Mesothelial cell of epicardium (in vitro differentiated cells): Measurements from ENCODE around the gene SDHAF2. TPM values are rescaled to one million over a fixed set of nuclear protein-coding genes. Genes with fewer than 3 reads are reported as not detected.
A peak's percentile ranks its signal among the peaks of the same experiment; 100 is the strongest.
"Not testable (repeated sequence)": the region's sequence is repeated elsewhere in the genome, so short reads cannot be mapped to it uniquely, and the experiment has no call there.

Experiments
- DNase-seq, 2 experiments: peaks; one replicate each; pipeline ENCODE4 v3.0.0; 2021; ENCODE audit warnings: low spot score in 2 of 2; ENCODE audit not compliant: unreplicated experiment in 2 of 2
- H3K27ac Mint-ChIP-seq: 2 replicates; pipeline ENCODE4 v1.8.0; 2021; ENCODE audit warnings: mixed read lengths
- H3K27me3 Mint-ChIP-seq: 2 replicates; pipeline ENCODE4 v1.8.0; 2021; ENCODE audit warnings: low read depth, mixed read lengths
- H3K36me3 Mint-ChIP-seq: 2 replicates; pipeline ENCODE4 v1.8.0; 2021; ENCODE audit warnings: mixed read lengths
- H3K4me1 Mint-ChIP-seq: 2 replicates; pipeline ENCODE4 v1.8.0; 2021; ENCODE audit warnings: mixed read lengths
- H3K4me3 Mint-ChIP-seq: 2 replicates; pipeline ENCODE4 v1.8.0; 2021; ENCODE audit warnings: mild to moderate bottlenecking, moderate library complexity, mixed read lengths
- H3K9me3 Mint-ChIP-seq: 2 replicates; pipeline ENCODE4 v1.8.0; 2021; ENCODE audit warnings: mixed read lengths
- total RNA-seq: library from RNA; stranded (reverse); gene quantifications from 3 replicates; pipeline ENCODE4 v1.2.1, GENCODE V29; 2021
- TF ChIP-seq, protein P1 (sequence below): fragments of 200-600 bp; sonication (generic); IDR thresholded peaks from one replicate; pipeline ENCODE4 v1.5.0; 2021; ENCODE audit warnings: antibody characterized with exemption; ENCODE audit not compliant: unreplicated experiment

SDHAF2 gene
- total RNA-seq, 1 donor from 2014 or later: 36.1 TPM

DNA sequence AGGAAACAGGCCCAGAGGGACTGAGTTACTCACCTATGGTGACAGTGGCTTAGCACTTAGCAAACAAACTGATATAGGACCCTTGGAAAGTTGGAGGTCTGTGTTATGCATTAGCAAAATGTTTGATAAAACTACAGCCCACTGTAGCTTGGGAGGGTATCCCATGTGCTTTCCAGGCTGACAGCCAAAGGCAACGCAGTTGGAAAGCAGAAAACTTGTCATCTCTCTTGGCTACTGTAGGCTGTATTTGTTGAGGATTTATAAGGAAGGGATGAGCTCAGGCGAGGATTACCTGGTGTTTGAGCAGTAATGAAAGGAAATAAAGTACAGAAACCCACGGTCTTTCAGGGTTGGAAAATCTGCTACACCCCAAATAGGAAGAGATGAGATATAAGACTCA is 23.8 kb downstream of the SDHAF2 start:
- H3K36me3 Mint-ChIP-seq: peaks cover 22% of the 10 kb centered on the region
- no peaks in the 10 kb centered on the region for H3K9me3 Mint-ChIP-seq
- TF ChIP-seq, protein P1, sequence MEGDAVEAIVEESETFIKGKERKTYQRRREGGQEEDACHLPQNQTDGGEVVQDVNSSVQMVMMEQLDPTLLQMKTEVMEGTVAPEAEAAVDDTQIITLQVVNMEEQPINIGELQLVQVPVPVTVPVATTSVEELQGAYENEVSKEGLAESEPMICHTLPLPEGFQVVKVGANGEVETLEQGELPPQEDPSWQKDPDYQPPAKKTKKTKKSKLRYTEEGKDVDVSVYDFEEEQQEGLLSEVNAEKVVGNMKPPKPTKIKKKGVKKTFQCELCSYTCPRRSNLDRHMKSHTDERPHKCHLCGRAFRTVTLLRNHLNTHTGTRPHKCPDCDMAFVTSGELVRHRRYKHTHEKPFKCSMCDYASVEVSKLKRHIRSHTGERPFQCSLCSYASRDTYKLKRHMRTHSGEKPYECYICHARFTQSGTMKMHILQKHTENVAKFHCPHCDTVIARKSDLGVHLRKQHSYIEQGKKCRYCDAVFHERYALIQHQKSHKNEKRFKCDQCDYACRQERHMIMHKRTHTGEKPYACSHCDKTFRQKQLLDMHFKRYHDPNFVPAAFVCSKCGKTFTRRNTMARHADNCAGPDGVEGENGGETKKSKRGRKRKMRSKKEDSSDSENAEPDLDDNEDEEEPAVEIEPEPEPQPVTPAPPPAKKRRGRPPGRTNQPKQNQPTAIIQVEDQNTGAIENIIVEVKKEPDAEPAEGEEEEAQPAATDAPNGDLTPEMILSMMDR: no peak
- no peak overlapping the region for H3K4me3 Mint-ChIP-seq
- peak overlapping the region; percentile 23 for H3K27ac Mint-ChIP-seq
- H3K4me1 Mint-ChIP-seq: no peaks in the 10 kb centered on the region
- DNase-seq: no peak
- H3K27me3 Mint-ChIP-seq: no peaks in the 10 kb centered on the region

DNA sequence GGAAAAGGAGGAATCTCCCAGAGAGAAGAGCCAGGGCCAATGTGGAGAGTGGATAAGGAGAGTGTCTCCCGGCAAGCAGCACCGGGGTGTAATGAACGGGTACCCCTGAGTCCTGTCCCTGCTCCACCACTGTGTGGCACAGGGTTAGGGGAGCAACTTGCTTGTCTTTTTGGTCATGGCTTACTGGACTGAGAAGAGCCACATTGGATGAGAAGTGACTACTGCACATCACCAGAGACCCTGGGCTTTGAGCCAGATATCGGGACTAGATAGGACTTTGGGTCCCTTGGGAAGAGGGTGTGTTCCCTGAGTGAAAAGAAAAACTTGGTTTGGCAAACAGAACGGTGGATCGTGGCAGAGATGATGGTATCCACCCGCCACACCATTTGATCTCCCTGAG is 24.6 kb downstream of the SDHAF2 start:
- TF ChIP-seq, protein P1: no peak
- H3K27me3 Mint-ChIP-seq: no peaks in the 10 kb centered on the region
- no peak for DNase-seq
- H3K27ac Mint-ChIP-seq: no peak overlapping the region
- H3K4me1 Mint-ChIP-seq: no peaks in the 10 kb centered on the region
- H3K36me3 Mint-ChIP-seq: peaks cover 20% of the 10 kb centered on the region
- no peak overlapping the region for H3K4me3 Mint-ChIP-seq
- no peaks in the 10 kb centered on the region for H3K9me3 Mint-ChIP-seq

DNA sequence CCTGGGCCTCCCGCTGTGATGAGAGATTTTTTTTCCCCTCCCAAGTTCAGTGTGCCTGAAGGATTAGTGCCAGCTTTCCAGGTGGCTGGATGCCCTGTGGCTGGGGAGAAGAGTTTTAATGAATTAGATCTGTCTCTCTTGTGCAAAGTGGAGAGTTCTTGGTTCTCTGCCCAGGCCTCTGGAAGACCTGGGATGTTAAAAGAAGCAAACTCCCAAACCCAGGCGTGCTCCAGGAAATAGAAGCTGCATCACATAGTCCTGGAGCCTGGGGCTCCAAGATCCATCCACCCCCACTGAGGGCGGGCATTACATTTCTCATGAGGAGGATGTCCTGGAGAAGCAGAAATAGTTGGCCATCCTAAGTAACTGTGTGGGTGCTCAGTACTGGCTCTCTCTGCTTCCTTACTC is 30.6 kb downstream of the SDHAF2 start:
- Mint-ChIP-seq H3K36me3 (peaks cover 16% of the 10 kb centered on the region), H3K4me3 (no peak overlapping the region), H3K27ac (no peak overlapping the region), H3K4me1 (no peaks in the 10 kb centered on the region), H3K27me3 (no peaks in the 10 kb centered on the region), H3K9me3 (no peaks in the 10 kb centered on the region)
- no peak for DNase-seq
- TF ChIP-seq, protein P1: no peak

DNA sequence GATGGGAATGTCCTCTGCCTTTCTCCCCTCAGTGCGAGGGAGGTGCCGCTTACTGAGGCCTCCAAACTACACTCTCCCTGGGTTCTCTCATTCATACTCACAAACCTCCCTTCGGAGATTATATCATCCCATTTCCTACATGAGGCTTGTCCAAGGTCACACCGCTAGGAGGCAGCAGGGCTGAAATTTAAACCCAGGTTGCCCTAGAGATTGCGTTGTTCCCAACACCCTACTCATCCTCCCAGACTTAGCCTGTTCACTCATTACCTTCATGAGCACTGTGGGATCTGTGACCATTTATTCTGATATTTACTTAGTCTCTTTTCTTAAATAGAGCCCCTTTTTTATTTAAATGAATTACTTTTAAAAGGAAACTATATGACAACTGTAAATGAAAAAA is 31.1 kb downstream of the SDHAF2 start:
- no peak overlapping the region for H3K4me3 Mint-ChIP-seq
- peak overlapping the region; percentile 6 for H3K27ac Mint-ChIP-seq
- H3K36me3 Mint-ChIP-seq: peaks cover 14% of the 10 kb centered on the region

DNA sequence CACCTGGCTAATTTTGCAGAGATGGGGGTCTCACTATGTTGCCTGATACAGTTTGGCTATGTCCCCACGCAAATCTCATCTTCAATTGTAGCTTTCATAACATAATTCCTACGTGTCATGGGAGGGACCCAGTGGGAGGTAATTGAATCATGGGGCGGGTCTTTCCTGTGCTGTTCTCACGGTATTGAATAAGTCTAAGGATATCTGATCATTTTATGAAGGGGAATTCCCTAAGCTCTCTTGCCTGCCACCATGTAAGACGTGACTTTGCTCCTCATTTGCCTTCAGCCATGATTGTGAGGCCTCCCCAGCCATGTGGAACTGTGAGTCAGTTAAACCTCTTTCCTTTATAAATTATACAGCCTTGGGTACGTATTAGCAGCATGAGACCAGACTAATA is 37.7 kb downstream of the SDHAF2 start:
- not testable (repeated sequence) for H3K9me3 Mint-ChIP-seq, H3K4me1 Mint-ChIP-seq, H3K27me3 Mint-ChIP-seq, H3K27ac Mint-ChIP-seq, H3K4me3 Mint-ChIP-seq, DNase-seq
- peaks cover 18% of the 10 kb centered on the region for H3K36me3 Mint-ChIP-seq

More for the DNA sequence above, 31.1 kb downstream of the SDHAF2 start:
- Mint-ChIP-seq H3K9me3 (no peaks in the 10 kb centered on the region), H3K4me1 (no peaks in the 10 kb centered on the region), H3K27me3 (no peaks in the 10 kb centered on the region)
- TF ChIP-seq, protein P1: no peak
- DNase-seq: no peak

DNA sequence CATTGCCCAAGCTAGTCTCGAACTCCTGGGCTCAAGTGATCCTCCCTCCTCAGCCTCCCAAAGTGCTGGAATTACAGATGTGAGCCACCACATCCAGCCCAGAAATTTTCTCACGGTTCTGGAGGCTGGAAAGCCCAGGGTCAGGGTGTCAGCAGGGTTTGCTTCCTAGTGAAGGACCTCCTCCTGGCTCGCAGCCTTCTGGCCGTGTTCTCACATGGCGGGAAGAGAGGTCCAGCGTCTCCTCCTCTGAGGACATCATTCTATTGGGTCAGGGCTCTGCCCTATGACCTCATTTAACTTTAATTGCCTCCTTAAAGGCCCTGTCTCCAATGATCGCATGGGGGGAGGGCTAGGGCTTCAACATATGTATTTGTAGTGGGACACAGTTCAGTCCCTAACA is 38.1 kb downstream of the SDHAF2 start:
- no peak for DNase-seq
- H3K4me3 Mint-ChIP-seq: no peak overlapping the region
- H3K27me3 Mint-ChIP-seq: no peaks in the 10 kb centered on the region
- H3K27ac Mint-ChIP-seq: no peak overlapping the region
- no peaks in the 10 kb centered on the region for H3K9me3 Mint-ChIP-seq
- TF ChIP-seq, protein P1: no peak
- no peaks in the 10 kb centered on the region for H3K4me1 Mint-ChIP-seq
- peaks cover 21% of the 10 kb centered on the region for H3K36me3 Mint-ChIP-seq
